Measurements from ENCODE around the gene ZNF586.

- TF ChIP-seq CTCF (IDR thresholded peaks at IDR 0.05) (no peak), POLR2A (IDR thresholded peaks at IDR 0.05) (no peak), POLR2AphosphoS5 (IDR thresholded peaks at IDR 0.05) (no peak)
These were observed 51.1 kb downstream of the ZNF586 start for GRCh38 chr19:57820599-57820998.
